Testis (tissue), 3 donors: ENCODE results near the gene CD164L2. TPM values are rescaled to one million over a fixed set of nuclear protein-coding genes. Genes with fewer than 3 reads are reported as not detected.
A peak's percentile ranks its signal among the peaks of the same experiment; 100 is the strongest.

Experiments used
- DNase-seq: peaks from one replicate; pipeline ENCODE4 v3.0.0-alpha.2; 2019
- H3K27ac ChIP-seq, 2 donors: fragments of 200-600 bp; sonication (generic); one replicate each; pipeline ENCODE4 v1.5.1; 2019
- H3K27me3 ChIP-seq: fragments of 200-600 bp; sonication (generic); one replicate; pipeline ENCODE4 v1.5.1; 2019
- H3K36me3 ChIP-seq: fragments of 200-600 bp; sonication (generic); one replicate; pipeline ENCODE4 v1.5.1; 2017; ENCODE audit warnings: low read depth; ENCODE audit errors: missing control alignments
- H3K4me1 ChIP-seq: fragments of 200-600 bp; sonication (generic); one replicate; pipeline ENCODE4 v1.5.1; 2019
- H3K4me3 ChIP-seq, 2 donors: fragments of 200-600 bp; sonication (generic); one replicate each; pipeline ENCODE4 v1.5.1; 2017 to 2019
- H3K9me3 ChIP-seq: fragments of 200-600 bp; sonication (generic); one replicate; pipeline ENCODE4 v1.5.1; 2017
- POLR2A ChIP-seq: fragments of 450-650 bp; IDR thresholded peaks from one replicate; pipeline ENCODE4 v1.6.1; 2017; ENCODE audit warnings: antibody characterized with exemption, mild to moderate bottlenecking, moderate library complexity
- WGBS, 2 donors: methylation state at CpG; one replicate each; pipeline ENCODE4 v1.1.5; 2018; 5-methylcytosine and 5-hydroxymethylcytosine counted together
- intact Hi-C: fragments of 100-400 bp; cut with DNase I; formaldehyde crosslinking; loops from one replicate; pipeline ENCODE4 v1.15.1; 2023; ENCODE audit warnings: low total_unique reads
- polyA plus RNA-seq: library from polyadenylated mRNA; stranded (reverse); fragments of 350-450 nt; fragmentation: Illumina TruSeq; extraction: RNeasy Lipid Tissue Mini Kit (QIAGEN cat#74804); gene quantifications from one replicate; pipeline ENCODE4 v1.2.3, GENCODE V29; 2014; ENCODE audit warnings: low read depth, low replicate concordance; ENCODE audit not compliant: insufficient read depth
- total RNA-seq, 2 donors: library from RNA; depleted of rRNA; stranded (reverse); fragments of >200 nt; gene quantifications; one replicate each; pipeline ENCODE4 v1.2.3, GENCODE V29; 2016
- TF ChIP-seq, protein P1 (sequence below), 3 experiments: fragments of 450-650 bp in 2 of 3; fragments of 200-600 bp in 1 of 3; sonication (generic) in 1 of 3; IDR thresholded peaks; one replicate each; pipeline ENCODE4 v1.5.1; 2016 to 2019; ENCODE audit warnings: antibody characterized with exemption in 3 of 3, mild to moderate bottlenecking in 2 of 3, moderate library complexity in 1 of 3

CD164L2 gene
- total and polyA plus RNA-seq, 3 donors from 2014 or later = 0.24 to 1.5 (median 0.76) TPM

DNA sequence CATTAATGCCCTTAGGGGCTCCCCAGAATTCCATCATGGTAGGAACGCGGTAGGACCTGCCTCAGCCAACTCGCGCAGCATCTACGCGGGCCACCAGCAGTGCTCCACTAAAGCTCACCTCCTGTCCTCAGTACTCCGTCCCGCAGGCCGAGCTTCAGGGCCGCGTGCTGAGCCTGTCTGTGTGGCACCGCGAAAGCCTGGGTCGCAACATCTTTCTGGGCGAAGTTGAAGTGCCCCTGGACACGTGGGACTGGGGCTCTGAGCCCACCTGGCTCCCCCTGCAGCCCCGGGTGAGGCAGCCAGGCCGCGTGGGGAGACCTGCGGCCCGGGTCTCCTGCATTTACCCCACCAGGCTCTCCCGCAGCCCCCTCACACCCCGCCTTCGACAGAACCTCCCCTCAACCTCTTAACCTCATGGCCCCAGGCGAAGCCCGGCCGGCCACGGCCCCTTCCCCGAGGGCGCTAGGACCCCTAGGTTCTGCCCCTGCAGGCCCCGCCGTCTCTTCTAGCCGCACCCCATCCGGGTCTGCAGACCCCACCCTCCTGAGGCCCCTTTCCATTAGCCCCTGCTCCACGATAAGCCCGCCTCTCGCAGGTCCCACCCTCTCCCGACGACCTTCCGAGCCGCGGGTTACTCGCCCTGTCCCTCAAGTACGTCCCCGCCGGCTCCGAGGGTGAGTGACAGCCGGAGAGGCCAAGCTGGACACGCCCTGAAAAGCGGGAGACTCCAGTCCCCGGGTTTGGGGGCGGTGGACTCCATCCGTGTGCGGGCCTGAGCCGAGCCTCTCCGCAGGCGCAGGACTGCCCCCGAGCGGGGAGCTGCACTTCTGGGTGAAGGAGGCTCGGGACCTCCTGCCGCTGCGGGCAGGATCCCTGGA lies 32.2 kb downstream of the CD164L2 start:
- no peak overlapping the region for H3K27ac ChIP-seq
- DNase-seq = peak; percentile 43
- no peaks in the 10 kb centered on the region for H3K36me3 ChIP-seq
- no peaks in the 10 kb centered on the region for H3K9me3 ChIP-seq
- H3K4me1 ChIP-seq = peaks cover 8% of the 10 kb centered on the region
- 23 to 33% methylated on average over 34 to 62 of the region's 62 CpGs for WGBS, 2 donors
- no peaks in the 10 kb centered on the region for H3K27me3 ChIP-seq
- intact Hi-C loops = no loop called here
- TF ChIP-seq, protein P1, sequence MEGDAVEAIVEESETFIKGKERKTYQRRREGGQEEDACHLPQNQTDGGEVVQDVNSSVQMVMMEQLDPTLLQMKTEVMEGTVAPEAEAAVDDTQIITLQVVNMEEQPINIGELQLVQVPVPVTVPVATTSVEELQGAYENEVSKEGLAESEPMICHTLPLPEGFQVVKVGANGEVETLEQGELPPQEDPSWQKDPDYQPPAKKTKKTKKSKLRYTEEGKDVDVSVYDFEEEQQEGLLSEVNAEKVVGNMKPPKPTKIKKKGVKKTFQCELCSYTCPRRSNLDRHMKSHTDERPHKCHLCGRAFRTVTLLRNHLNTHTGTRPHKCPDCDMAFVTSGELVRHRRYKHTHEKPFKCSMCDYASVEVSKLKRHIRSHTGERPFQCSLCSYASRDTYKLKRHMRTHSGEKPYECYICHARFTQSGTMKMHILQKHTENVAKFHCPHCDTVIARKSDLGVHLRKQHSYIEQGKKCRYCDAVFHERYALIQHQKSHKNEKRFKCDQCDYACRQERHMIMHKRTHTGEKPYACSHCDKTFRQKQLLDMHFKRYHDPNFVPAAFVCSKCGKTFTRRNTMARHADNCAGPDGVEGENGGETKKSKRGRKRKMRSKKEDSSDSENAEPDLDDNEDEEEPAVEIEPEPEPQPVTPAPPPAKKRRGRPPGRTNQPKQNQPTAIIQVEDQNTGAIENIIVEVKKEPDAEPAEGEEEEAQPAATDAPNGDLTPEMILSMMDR (IDR thresholded peaks at IDR 0.05) = no peak
- H3K4me3 ChIP-seq = peak overlapping the region; percentile 15 to 58

DNA sequence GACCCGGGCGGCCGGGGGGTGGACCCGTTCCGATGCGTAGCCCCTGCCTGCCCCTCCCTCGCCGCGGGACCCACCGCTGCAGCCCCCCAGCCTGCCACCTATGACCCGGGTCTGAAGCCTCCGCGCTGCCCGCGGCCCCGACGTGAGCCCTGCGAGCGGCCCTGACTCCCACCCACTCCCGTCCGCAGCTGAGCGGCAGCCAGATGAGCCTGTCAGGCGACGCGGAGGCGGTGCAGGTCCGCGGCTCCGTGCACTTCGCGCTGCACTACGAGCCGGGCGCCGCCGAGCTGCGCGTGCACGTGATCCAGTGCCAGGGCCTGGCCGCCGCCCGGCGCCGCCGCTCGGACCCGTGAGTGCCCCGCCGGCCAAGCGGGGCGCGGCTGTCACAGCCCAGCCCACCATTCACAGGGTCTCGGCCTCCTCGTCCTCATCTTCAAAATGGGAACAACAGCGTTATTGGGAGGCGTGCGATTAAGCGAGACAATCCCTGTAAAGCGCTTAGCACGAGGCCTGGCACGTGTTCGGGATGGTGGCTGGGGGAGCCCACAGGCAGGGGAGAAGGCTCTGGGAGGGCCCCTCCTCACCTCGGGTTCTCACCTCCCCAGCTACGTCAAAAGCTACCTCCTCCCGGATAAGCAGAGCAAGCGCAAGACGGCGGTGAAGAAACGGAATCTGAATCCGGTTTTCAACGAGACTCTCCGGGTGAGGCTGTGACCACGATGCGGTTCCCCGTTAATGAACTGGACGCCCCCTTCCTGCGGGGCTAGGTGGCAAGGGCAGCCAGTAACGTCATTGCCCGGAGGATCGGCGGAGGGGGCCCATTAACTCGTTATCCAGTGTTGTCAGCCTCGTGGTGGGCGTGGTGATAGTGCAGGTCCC lies 33.1 kb downstream of the CD164L2 start:
- TF ChIP-seq, protein P1 (IDR thresholded peaks at IDR 0.05) = no peak
- TF ChIP-seq POLR2A = no peak
- H3K4me1 ChIP-seq = peaks cover 8% of the 10 kb centered on the region
- no peaks in the 10 kb centered on the region for H3K27me3 ChIP-seq
- H3K4me3 ChIP-seq = peak overlapping the region; percentile 34 to 58
- no peaks in the 10 kb centered on the region for H3K36me3 ChIP-seq
- H3K9me3 ChIP-seq = no peaks in the 10 kb centered on the region
- intact Hi-C loops = no loop called here
- H3K27ac ChIP-seq = no peak overlapping the region
- 8 to 23% methylated on average over 15 to 84 of the region's 84 CpGs for WGBS, 2 donors
- peak; percentile 70 for DNase-seq

DNA sequence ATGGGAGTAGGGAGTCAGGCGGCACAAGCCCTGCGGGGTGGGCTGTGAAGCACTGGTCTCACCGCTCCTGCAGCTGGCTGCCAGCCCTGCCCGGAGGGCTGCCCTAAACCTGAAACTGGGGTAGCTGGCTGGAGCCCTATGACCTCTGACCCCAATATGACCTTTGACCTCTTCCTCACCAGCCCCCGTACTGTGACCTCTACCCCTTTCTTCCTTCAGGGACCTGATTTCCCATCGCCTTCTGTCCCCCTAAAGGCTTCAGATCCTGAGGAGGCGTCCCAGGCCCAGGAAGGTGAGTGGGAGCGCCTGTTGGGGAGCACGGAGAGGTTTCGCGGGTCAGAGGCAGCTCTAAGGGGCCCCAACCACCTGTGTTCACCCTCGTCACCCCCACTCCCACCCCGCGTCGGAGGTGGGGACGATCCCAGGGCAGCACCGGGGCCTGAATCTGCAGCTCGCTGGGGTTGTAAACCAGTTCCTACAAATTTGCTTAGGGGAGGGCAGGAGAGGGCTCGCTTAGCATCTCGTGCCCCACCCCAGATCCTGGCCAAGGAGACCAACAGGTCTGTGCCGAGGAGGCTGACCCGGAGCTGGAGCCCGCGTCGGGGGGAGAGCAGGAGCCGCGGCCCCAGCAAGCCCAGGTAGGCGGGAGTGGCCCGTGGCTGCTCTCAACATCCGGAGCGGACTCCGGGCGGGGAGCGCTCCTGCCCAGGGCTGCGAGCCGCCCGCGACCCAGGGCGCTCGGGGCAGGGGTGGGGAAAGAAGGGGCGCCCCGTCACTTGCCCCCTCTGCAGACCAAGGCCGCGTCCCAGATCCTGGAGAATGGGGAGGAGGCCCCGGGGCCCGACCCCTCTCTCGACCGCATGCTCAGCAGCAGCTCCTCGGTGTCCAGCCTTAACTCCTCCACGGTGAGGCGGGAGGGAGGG lies 34.0 kb downstream of the CD164L2 start:
- Histone ChIP-seq H3K27me3 (no peaks in the 10 kb centered on the region), H3K27ac (no peak overlapping the region), H3K9me3 (no peaks in the 10 kb centered on the region), H3K36me3 (no peaks in the 10 kb centered on the region), H3K4me3 (peak overlapping the region; percentile 34 to 58), H3K4me1 (peaks cover 8% of the 10 kb centered on the region)
- peak; percentile 26 for DNase-seq
- 19 to 59% methylated on average over 6 to 38 of the region's 51 CpGs for WGBS, 2 donors
- no peak for TF ChIP-seq POLR2A
- TF ChIP-seq, protein P1 (IDR thresholded peaks at IDR 0.05) = no peak
- intact Hi-C loops = no loop called here

DNA sequence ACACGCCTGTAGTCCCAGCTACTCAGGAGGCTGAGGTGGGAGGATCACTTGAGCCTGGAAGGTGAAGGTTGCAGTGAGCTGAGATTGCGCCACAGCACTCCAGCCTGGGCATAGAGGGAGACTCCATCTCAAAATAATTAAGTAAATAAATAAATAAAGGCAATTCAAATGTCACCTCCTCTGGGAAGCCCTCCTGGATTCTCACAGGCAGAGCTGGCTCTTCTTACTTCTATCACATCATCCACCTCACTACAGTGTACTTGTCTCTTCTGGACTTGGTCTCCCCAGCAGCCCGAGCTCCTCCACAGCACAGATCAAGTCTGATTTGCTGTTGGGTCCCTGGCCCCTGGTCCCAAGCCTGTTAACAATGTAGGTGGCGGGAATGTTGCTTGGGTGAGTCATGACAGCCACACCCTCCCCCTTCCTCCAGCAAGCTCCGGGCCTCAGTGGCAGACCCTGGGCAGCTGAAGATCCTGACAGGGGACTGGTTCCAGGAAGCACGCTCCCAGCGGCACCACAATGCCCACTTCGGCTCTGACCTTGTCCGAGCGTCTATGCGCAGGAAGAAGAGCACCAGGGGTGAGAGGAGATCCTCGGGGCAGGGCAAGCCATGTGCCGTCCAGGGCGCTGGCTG lies 36.0 kb downstream of the CD164L2 start:
- no peak overlapping the region for H3K27ac ChIP-seq
- no peak overlapping the region for H3K4me3 ChIP-seq
- H3K4me1 ChIP-seq = peaks cover 8% of the 10 kb centered on the region
- H3K9me3 ChIP-seq = no peaks in the 10 kb centered on the region
- no peaks in the 10 kb centered on the region for H3K36me3 ChIP-seq
- TF ChIP-seq POLR2A = no peak
- TF ChIP-seq, protein P1 (IDR thresholded peaks at IDR 0.05) = no peak
- no peak for DNase-seq
- H3K27me3 ChIP-seq = no peaks in the 10 kb centered on the region
- intact Hi-C loops = no loop called here
- WGBS, 2 donors = 88 to 91% methylated on average over 14 of the region's 14 CpGs
